T47D (cell line): ENCODE results near the gene MAP3K5.
"Not testable (repeated sequence)": the region's sequence is repeated elsewhere in the genome, so short reads cannot be mapped to it uniquely, and the experiment has no call there.

Source experiments
- DNase-seq, 2 experiments: peaks; one replicate each; pipeline versions ENCODE4 v3.0.0 to v3.0.0-alpha.2; 2011 to 2012; ENCODE audit warnings: low read depth in 1 of 2, low spot score in 1 of 2
- JUND ChIP-seq: IDR thresholded peaks from 2 replicates; pipeline ENCODE4 v1.6.1; 2012; ENCODE audit warnings: low read depth
- in situ Hi-C: cut with HindIII; loops from 2 replicates; pipeline ENCODE4 v1.10.0; 2016; ENCODE audit warnings: low sequenced_read_pairs, low pct_unique_long_range_greater_than_20kb

Gene MAP3K5

DNA sequence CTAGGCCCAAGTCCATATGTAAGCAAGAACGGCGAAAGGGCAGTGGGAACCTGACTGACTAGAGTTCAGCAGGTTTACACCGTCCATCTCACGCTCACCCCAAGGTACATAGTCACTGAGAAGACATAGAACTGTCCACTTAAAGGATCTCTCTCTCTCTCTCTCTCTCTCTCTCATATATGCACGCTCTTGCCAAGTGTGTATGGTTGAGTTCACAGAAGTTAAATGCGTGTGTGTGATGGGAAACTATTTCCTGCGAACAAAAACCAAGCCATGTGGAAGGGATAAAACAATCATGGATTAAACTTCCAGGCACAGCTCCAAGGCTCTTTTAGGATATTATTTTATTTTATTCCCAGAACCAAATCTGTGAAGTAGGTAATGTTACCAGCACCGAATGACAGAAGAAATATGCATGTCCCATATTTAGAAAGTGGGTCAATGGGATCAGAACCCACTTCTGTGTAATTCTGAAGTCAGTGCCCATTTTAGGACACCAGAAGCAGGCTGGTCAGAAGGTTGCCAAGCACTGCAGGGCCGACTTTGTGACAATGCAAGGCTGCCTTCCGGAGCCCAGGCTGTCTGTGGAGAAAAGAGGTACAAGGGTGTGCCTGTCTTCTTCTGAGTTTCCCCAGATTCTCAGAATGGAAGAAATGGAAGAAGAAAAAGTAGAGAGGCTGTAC is 192.8 kb downstream of the MAP3K5 start:
- in situ Hi-C loops = no loop called here
- no peak for TF ChIP-seq JUND
- DNase-seq = no peak

DNA sequence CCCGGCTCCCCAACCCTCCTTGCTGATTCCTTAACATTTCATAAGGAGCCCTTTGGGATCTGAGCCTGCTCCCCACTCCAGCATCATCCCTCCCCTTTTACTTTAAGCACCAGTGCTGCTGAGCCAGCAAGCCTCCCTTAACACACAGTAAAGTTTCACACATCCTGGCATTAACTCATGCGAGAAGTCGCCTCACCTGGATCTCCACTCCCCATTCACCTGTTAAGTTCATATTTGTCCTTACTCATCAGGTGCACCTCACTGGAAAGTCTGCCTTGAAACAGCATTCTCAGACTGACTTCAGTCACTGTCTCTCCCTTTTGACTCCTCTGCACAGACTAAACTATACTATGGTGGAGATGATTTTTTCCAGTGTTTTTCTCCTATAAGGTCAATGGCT is 194.2 kb downstream of the MAP3K5 start:
- no peak for TF ChIP-seq JUND
- in situ Hi-C loops = no loop called here
- no peak for DNase-seq

DNA sequence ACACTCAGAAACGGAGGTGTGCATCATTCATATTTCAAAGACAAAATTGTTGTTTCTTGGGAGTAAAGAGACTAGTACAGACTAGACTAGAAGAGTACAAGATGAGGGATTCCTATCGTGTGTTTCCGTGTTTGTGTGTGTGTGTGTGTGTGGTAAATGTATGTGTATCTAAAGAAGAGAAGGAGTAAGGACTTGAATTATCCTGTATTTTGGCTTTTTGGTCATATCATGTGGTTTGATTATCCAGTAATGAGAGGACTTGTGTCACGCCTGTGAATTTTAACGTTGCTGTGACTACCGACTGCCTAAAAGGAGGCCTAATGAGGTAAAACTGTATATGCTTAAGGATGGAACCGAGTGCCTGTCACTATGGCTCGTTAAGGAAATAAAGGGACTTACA is 197.6 kb downstream of the MAP3K5 start:
- in situ Hi-C loops = no loop called here
- DNase-seq = no peak
- TF ChIP-seq JUND = no peak

DNA sequence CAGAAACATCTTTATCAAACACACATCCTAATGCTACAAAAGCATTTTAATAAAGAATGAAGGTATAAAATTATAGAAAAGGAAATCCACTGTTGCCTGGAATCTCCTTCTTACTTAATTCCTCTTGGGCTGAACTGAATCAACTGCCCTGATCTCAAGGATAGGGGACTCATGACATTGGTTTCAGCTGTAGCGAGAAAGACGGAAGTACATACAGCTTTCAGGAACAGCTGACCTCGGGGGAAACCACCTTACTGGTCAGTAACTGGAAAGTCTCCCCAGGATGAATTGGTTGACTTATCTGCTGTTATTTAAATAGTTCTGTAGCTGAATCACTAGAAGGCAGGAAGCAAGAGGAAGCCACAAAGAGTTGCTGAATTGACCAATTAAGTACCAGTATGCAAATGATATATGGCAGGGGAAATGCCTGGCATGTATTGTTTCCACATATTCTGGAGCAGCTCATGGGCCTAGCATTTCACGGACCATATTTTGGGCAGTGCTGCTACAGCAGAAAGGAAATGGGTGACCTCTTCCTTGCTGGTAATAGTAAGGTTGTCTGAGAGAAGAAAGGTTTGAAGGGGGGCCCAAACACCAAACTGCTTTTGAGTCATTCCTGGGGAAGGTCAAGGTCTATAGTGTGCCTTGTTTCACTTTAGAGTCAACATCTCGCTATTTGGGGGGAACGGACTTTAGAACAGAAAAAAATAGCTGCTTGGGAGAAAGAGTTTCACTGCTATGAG is 198.4 kb downstream of the MAP3K5 start:
- in situ Hi-C loops = no loop called here
- DNase-seq = peak in 1 of 2 experiments; percentile 58
- no peak for TF ChIP-seq JUND

DNA sequence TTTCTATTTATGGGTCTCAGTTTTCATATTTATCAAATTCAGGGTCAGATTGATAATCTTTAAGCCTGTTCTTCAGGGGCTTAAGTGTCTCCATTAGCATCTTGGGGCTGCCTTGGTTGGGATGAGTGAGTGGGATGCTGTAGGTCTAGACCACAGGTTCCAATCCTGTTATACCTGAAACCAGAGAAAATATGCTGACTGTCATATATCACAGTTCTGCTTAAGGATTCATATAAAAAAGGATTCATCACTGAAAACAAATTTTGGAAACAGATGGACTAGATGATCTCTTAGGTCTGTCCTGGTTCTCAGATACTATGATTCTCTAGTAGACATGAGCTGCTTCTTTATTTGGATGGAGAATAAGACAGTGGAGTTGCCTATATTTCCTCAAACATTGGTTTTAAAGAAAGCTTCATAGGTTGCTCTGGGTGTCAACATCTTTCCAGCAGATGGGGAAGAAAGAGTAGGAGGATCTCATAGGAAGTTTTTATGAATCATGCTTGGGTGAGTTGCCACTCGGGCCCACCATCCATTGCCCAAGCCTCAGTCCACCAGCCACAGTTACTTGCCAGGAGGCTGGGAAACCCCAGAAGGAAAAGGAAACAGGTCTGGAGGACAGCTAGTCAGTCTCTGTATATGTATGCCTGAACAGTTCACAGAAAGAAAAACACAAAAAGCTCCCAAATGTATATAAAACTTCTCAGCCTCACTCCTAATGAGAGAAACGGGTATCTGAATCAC is 199.2 kb downstream of the MAP3K5 start:
- DNase-seq = no peak

DNA sequence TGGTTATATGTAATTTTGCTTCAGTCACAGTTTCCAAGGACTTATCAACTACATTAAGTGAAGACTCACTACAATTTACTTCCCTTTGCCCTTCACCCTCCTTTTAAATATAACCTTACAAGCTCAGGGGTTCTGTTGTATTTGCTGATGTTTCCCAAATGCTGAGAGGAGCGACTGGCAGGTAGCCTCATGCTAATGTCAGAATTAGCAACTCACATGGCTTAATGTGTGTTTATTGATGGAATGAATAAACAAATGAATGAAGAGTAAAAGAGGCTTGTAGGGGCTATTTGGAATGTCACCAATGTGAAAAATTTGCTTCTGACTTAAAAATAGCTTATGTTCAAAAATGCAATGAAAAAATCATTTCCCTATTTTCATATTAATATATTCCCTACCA is 200.7 kb downstream of the MAP3K5 start:
- no peak for TF ChIP-seq JUND
- in situ Hi-C loops = no loop called here
- no peak for DNase-seq

More for the DNA sequence above, 199.2 kb downstream of the MAP3K5 start:
- no peak for TF ChIP-seq JUND
- in situ Hi-C loops = no loop called here

DNA sequence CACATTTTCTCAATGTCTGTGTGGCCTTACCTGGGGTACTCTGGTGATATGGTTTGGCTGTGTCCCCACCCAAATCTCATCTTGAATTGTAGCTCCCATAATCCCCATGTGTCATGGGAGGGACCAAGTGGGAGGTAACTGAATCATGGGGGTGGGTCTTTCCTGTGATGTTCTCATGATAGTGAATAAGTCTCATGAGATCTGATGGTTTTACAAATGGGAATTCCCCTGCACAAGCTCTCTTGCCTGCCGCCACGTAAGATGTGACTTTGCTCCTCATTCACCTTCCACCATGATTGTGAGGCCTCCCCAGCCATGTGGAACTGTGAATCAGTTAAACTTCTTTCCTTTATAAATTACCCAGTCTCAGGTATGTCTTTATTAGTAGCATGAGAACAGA is 201.4 kb downstream of the MAP3K5 start:
- in situ Hi-C loops, DNase-seq: not testable (repeated sequence)

DNA sequence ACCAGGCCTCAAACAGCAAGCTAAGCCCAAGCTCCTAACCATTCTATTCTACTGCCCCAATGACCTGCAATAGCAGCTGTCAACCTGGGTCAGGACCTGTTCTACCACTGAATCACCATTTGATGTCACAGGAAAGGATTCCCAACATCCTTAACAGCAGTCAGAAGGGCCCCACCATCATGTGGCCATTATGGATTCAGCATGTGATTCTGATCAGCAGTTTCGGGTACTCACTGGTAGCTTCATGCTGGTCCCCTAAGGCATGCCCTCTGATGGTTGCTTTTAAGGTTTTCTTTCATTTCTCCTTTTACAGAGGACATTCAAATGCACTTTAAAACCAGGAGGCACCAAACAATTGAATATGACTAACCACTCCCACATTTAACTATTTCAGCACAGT is 204.8 kb downstream of the MAP3K5 start:
- no peak for TF ChIP-seq JUND

DNA sequence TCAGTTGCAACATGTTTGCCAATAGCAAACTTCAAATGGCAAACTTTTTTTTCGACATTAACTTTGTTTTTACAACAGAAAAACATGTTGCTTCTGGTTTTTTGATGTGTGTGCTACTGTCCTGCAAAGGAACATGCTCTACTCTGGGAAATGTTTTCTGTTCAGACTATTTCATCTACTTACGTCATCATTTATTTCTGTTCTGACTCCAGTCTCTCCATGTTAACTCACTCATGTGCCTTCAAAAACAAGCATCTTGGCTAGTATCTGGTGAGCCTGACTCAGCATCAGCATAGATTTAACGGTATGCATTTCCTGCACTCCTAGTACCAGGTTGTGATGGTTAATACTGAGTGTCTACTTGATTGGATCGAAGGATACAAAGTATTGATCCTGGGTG is 206.0 kb downstream of the MAP3K5 start:
- DNase-seq = no peak
- TF ChIP-seq JUND = no peak

More for the DNA sequence above, 204.8 kb downstream of the MAP3K5 start:
- in situ Hi-C loops = no loop called here
- DNase-seq = no peak

DNA sequence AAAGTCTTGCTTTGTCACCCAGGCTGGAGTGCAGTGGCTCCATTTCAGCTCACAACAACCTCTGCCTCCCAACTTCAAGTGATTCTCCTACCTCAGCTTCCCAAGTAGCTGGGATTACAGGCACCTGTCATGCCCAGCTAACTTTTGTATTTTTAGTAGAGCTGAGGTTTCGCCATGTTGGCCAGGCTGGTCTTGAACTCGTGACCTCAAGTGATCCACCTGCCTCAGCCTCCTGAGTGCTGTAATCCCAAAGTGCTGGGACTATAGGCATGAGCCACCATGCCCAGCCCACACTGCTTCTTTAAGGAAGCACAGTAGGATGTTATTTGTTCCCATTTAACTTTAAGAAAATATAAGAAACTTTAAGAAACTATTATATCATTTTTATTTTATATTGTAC is 206.8 kb downstream of the MAP3K5 start:
- in situ Hi-C loops, DNase-seq: not testable (repeated sequence)

More for the DNA sequence above, 206.0 kb downstream of the MAP3K5 start:
- in situ Hi-C loops = no loop called here

DNA sequence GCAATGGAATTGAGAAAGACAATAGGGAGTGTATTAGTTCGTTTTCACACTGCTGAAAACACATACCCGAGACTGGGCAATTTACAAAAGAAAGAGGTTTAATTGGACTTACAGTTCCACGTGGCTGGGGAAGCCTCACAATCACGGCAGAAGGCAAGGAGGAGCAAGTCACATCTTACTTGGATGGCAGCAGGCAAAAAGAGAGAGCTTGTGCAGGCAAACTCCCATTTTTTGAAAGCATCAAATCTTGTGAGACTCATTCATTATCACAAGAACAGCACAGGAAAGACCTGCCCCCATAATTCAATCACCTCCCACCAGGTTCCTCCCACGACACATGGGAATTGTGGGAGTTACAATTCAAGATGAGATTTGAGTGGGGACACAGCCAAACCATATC is 208.0 kb downstream of the MAP3K5 start:
- DNase-seq, in situ Hi-C loops: not testable (repeated sequence)

DNA sequence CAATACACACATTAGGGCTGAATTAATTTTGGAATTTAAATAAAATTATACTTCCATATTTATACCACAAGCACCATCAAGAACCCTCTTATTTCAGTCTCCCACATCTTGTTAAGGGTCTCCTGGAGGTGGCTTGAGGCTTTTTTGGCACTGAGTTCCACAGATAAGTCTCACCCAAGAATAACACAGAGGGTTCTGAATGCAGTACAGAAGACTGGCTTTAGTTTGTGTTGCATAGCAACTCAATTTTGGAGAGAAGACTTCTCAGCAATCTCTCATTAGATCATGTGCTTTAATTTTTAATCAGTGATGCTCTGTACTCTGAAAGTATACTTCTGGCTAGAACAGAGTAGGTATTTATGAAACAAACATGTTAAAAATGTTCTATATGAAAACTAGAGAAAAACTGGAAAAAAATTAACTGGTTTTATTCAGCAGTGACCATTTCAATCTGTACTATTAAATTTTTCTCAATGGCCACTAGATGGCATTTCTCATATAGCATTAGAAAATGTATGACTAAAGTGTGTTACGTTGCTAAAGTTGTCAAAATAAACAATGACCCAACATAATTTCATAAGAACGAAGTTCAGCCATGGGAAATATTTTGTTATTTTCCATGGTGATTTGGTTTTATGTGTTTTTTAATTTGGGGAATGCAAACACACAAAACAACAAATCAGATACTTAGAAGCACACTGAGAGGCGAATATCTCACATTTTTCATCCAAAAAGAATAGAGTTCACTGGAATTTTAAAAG is 209.4 kb downstream of the MAP3K5 start:
- no peak for TF ChIP-seq JUND
- DNase-seq = peak; percentile 11 to 46
- in situ Hi-C loops = no loop called here
